CD14-positive monocyte (primary cell): ENCODE data around the gene ZNF326. TPM values are rescaled to one million over a fixed set of nuclear protein-coding genes. Genes with fewer than 3 reads are reported as not detected.

Source experiments
- DNase-seq, 3 donors: peaks; one replicate each; pipeline ENCODE4 v3.0.0-alpha.2; 2011 to 2022
- H2AFZ ChIP-seq: 2 replicates; pipeline ENCODE4 v1.6.0; 2012; ENCODE audit warnings: mild to moderate bottlenecking, low read depth, low read length, inconsistent platforms; ENCODE audit not compliant: insufficient read depth, poor library complexity, severe bottlenecking
- H3K27ac ChIP-seq, 2 donors: 1 replicate in 1 of 2; 2 replicates in 1 of 2; pipeline ENCODE4 v1.5.1; 2012 to 2013; ENCODE audit warnings: low read length in 2 of 2, control low read depth in 1 of 2, inconsistent platforms in 1 of 2, low read depth in 1 of 2, mild to moderate bottlenecking in 1 of 2
- H3K27me3 ChIP-seq, 2 donors: one replicate each; pipeline versions ENCODE4 v1.6.0 to v1.6.1; 2011 to 2013; ENCODE audit warnings: low read length in 2 of 2; ENCODE audit not compliant: control insufficient read depth in 2 of 2, insufficient read depth in 2 of 2
- H3K36me3 ChIP-seq, 2 donors: replicated peaks in 1 of 2; 1 replicate in 1 of 2; 2 replicates in 1 of 2; pipeline versions ENCODE4 v1.5.1 to v1.6.1; 2012 to 2013; ENCODE audit warnings: low read length in 2 of 2, control low read depth in 1 of 2, inconsistent platforms in 1 of 2, mild to moderate bottlenecking in 1 of 2; ENCODE audit not compliant: insufficient read depth in 2 of 2, control insufficient read depth in 1 of 2
- H3K4me1 ChIP-seq, 2 donors: 1 replicate in 1 of 2; 2 replicates in 1 of 2; pipeline versions ENCODE4 v1.5.1 to v1.6.1; 2012 to 2013; ENCODE audit warnings: low read length in 2 of 2, control low read depth in 1 of 2, inconsistent platforms in 1 of 2, mild to moderate bottlenecking in 1 of 2, moderate library complexity in 1 of 2; ENCODE audit not compliant: insufficient read depth in 2 of 2, control insufficient read depth in 1 of 2
- H3K4me2 ChIP-seq: replicated peaks from 2 replicates; pipeline ENCODE3; 2012; ENCODE audit warnings: low read length, moderate library complexity, mild to moderate bottlenecking; ENCODE audit not compliant: poor library complexity, severe bottlenecking; ENCODE audit errors: extremely low read depth
- H3K4me3 ChIP-seq, 3 experiments: fragments of 200-600 bp in 1 of 3; sonication (generic) in 1 of 3; replicated peaks in 1 of 3; 1 replicate in 2 of 3; 2 replicates in 1 of 3; pipeline ENCODE4 v1.5.1; 2011 to 2013; ENCODE audit warnings: low read length in 3 of 3, mild to moderate bottlenecking in 3 of 3, control low read depth in 2 of 3, low read depth in 2 of 3, inconsistent platforms in 1 of 3, moderate library complexity in 1 of 3
- H3K79me2 ChIP-seq: 2 replicates; pipeline ENCODE4 v1.6.0; 2012; ENCODE audit warnings: mild to moderate bottlenecking, control low read depth, inconsistent platforms, low read length, moderate library complexity; ENCODE audit not compliant: insufficient read depth
- H3K9ac ChIP-seq: 2 replicates; pipeline ENCODE4 v1.6.0; 2017; ENCODE audit warnings: low read length, mild to moderate bottlenecking; ENCODE audit not compliant: insufficient read depth, poor library complexity, severe bottlenecking
- H3K9me3 ChIP-seq, 2 donors: replicated peaks in 1 of 2; 1 replicate in 1 of 2; 2 replicates in 1 of 2; pipeline versions ENCODE4 v1.5.1 to v1.6.1; 2012 to 2013; ENCODE audit warnings: low read length in 2 of 2, control low read depth in 1 of 2; ENCODE audit not compliant: control insufficient read depth in 1 of 2, insufficient read depth in 1 of 2
- H4K20me1 ChIP-seq: 2 replicates; pipeline ENCODE4 v1.6.0; 2012; ENCODE audit warnings: mild to moderate bottlenecking, low read length, control low read depth, moderate library complexity; ENCODE audit not compliant: insufficient read depth
- H3K27ac Mint-ChIP-seq, 7 donors: one replicate each; pipeline ENCODE4 v1.8.0; 2020; ENCODE audit warnings: mild to moderate bottlenecking in 7 of 7, mixed read lengths in 7 of 7, moderate library complexity in 6 of 7, inconsistent platforms in 2 of 7
- H3K27me3 Mint-ChIP-seq, 3 donors: one replicate each; pipeline ENCODE4 v1.8.0; 2021 to 2022; ENCODE audit warnings: low read depth in 3 of 3, mild to moderate bottlenecking in 3 of 3, mixed read lengths in 3 of 3, moderate library complexity in 3 of 3, inconsistent platforms in 1 of 3
- H3K36me3 Mint-ChIP-seq, 2 donors: one replicate each; pipeline ENCODE4 v1.8.0; 2020; ENCODE audit warnings: mixed read lengths in 2 of 2, inconsistent platforms in 1 of 2, mild to moderate bottlenecking in 1 of 2
- H3K4me1 Mint-ChIP-seq: one replicate; pipeline ENCODE4 v1.8.0; 2020; ENCODE audit warnings: mild to moderate bottlenecking, mixed read lengths
- H3K4me3 Mint-ChIP-seq, 2 donors: one replicate each; pipeline ENCODE4 v1.8.0; 2020; ENCODE audit warnings: mild to moderate bottlenecking in 2 of 2, mixed read lengths in 2 of 2, moderate library complexity in 1 of 2
- H3K9me3 Mint-ChIP-seq, 7 donors: one replicate each; pipeline ENCODE4 v1.8.0; 2020 to 2022; ENCODE audit warnings: mixed read lengths in 7 of 7, mild to moderate bottlenecking in 6 of 7, moderate library complexity in 6 of 7, inconsistent platforms in 2 of 7
- WGBS: methylation state at CpG from one replicate; pipeline ENCODE4 v1.1.5; 2013; ENCODE audit warnings: missing lambda C conversion rate; ENCODE audit not compliant: insufficient coverage; 5-methylcytosine and 5-hydroxymethylcytosine counted together
- intact Hi-C, 2 donors: fragments of 100-400 bp; cut with micrococcal nuclease; formaldehyde crosslinking; loops; one replicate each; pipeline versions ENCODE4 v1.15.0 to v1.15.1; 2023
- polyA plus RNA-seq, 3 donors: library from polyadenylated mRNA; depleted of rRNA in 1 of 3; unstranded in 2 of 3; stranded (reverse) in 1 of 3; fragments of 300-500 nt in 2 of 3; fragments of >200 nt in 1 of 3; fragmentation: Illumina TruSeq in 2 of 3; gene quantifications; 1 replicate in 2 of 3; 2 replicates in 1 of 3; pipeline ENCODE4 v1.2.3, GENCODE V29; 2012 to 2021
- TF ChIP-seq, protein P1 (sequence below): fragments of 200-600 bp; IDR thresholded peaks from one replicate; pipeline ENCODE4 v1.8.0; 2022; ENCODE audit warnings: antibody characterized with exemption, mild to moderate bottlenecking

ZNF326 gene
- polyA plus RNA-seq, 3 donors = 3.8 to 5.0 (median 4.5) TPM

DNA sequence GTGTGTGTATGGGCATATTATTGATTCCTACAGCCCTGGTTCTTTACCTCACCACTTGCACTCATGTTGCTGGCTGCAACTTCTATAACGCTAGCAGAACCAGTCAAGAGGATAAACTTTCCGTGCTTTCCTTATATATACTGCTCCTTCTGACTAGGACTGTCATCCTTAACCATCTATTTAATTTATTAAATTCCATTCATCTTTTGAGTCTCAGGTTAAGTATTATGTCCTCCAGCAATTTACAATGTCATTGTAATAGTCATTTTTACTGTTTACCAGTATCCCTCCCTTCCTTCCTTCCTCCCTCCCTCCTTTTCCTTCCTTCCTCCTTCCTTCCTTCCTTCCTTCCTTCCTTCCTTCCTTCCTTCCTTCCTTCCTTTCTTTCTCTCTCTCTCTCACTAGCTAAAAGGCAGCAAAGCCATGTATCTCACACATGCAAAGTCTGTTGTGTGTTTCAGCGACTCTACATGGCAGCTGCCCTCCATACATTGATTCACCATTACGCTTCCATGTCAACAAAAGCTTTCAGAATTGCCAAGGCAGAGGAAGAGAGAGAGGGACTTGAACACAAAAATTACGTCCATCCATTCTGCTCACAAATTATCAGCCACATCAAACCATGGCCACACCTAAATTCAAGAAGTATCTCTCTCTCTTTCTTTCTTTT, 73.8 kb downstream of the ZNF326 start:
- Histone ChIP-seq H3K4me3 (no peak overlapping the region), H3K79me2 (no peaks in the 10 kb centered on the region), H3K9me3 (no peaks in the 10 kb centered on the region), H3K9ac (no peak overlapping the region), H3K4me2 (no peak overlapping the region), H3K4me1 (no peaks in the 10 kb centered on the region), H4K20me1 (no peaks in the 10 kb centered on the region), H3K36me3 (no peaks in the 10 kb centered on the region), H3K27me3 (peaks cover 0 to 3% of the 10 kb centered on the region in 2 donors), H3K27ac (no peak overlapping the region), H2AFZ (no peak overlapping the region)
- H3K36me3 Mint-ChIP-seq = no peaks in the 10 kb centered on the region
- H3K4me1 Mint-ChIP-seq = no peaks in the 10 kb centered on the region
- H3K4me3 Mint-ChIP-seq = no peak overlapping the region
- DNase-seq = no peak
- H3K9me3 Mint-ChIP-seq = peaks cover 1 to 6% (median 4%) of the 10 kb centered on the region in 7 donors
- TF ChIP-seq, protein P1, sequence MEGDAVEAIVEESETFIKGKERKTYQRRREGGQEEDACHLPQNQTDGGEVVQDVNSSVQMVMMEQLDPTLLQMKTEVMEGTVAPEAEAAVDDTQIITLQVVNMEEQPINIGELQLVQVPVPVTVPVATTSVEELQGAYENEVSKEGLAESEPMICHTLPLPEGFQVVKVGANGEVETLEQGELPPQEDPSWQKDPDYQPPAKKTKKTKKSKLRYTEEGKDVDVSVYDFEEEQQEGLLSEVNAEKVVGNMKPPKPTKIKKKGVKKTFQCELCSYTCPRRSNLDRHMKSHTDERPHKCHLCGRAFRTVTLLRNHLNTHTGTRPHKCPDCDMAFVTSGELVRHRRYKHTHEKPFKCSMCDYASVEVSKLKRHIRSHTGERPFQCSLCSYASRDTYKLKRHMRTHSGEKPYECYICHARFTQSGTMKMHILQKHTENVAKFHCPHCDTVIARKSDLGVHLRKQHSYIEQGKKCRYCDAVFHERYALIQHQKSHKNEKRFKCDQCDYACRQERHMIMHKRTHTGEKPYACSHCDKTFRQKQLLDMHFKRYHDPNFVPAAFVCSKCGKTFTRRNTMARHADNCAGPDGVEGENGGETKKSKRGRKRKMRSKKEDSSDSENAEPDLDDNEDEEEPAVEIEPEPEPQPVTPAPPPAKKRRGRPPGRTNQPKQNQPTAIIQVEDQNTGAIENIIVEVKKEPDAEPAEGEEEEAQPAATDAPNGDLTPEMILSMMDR = no peak
- WGBS = 100% methylated on average over 1 of the region's 5 CpGs
- peaks cover 4 to 21% (median 7%) of the 10 kb centered on the region in 3 donors for H3K27me3 Mint-ChIP-seq
- intact Hi-C loops = no loop called here
- H3K27ac Mint-ChIP-seq = no peak overlapping the region

DNA sequence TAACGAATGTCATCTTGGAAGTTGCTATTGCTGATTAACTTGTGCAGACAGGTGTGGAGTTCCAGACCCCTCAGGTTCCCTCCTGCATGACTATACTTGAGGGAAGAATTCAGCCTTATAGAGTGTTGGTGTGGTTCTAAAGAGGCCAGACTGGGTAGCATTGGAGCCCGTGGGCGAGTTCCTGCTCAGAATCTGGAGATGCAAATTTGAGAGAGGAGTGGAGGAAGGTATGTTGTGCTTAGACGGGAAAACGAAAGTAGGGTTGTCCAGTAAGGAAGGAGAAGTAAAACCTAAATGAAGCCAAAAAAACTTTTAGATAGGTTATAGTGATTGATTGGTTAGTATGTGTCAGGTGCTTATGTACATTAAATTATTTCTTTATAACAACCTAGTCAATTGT, 79.2 kb downstream of the ZNF326 start:
- Mint-ChIP-seq H3K36me3 (no peaks in the 10 kb centered on the region), H3K4me3 (peak overlapping the region in 1 of 2 donors; percentile 66), H3K27ac (peak overlapping the region in 1 of 7 donors; percentile 12), H3K27me3 (peaks cover 3 to 6% (median 5%) of the 10 kb centered on the region in 3 donors), H3K9me3 (peaks cover 0 to 8% (median 4%) of the 10 kb centered on the region in 7 donors), H3K4me1 (peaks cover 3% of the 10 kb centered on the region)
- 38% methylated on average over 5 of the region's 5 CpGs for WGBS
- Histone ChIP-seq H4K20me1 (no peaks in the 10 kb centered on the region), H3K36me3 (no peaks in the 10 kb centered on the region), H3K27ac (no peak overlapping the region), H3K79me2 (no peaks in the 10 kb centered on the region), H3K9ac (no peak overlapping the region), H2AFZ (no peak overlapping the region), H3K4me3 (no peak overlapping the region), H3K4me2 (no peak overlapping the region), H3K27me3 (no peaks in the 10 kb centered on the region), H3K9me3 (no peaks in the 10 kb centered on the region), H3K4me1 (no peaks in the 10 kb centered on the region)
- intact Hi-C loops = no loop called here
- no peak for DNase-seq
- TF ChIP-seq, protein P1 = no peak
